HG03060 (cell line): ENCODE data around the gene NBEAL2.

Source experiments
- ATAC-seq: cut with Tn5 transposase; IDR thresholded peaks from one replicate; pipeline ENCODE4 v1.9.1; 2021; ENCODE audit warnings: low read depth, moderate number of reproducible peaks; ENCODE audit not compliant: unreplicated experiment

NBEAL2 gene

GRCh38 chr3:46978985-46979944 lies at the start of gene NBEAL2:
Gene NBEAL2, plus strand, starts transcription at chr3:46979666. Its CDS starts 196 bp downstream, at chr3:46979862.
- ATAC-seq: peak; percentile 39

GRCh38 chr3:46930166-46930944 lies 49.1 kb upstream of the NBEAL2 start:
- ATAC-seq: no peak

GRCh38 chr3:46930945-46931403 lies 48.5 kb upstream of the NBEAL2 start:
- ATAC-seq: no peak

- no peak for ATAC-seq
These were observed 47.7 kb upstream of the NBEAL2 start for GRCh38 chr3:46931631-46932331.

- ATAC-seq: no peak
These were observed 46.8 kb upstream of the NBEAL2 start for GRCh38 chr3:46932455-46933225.

- ATAC-seq: no peak
These were observed 46.2 kb upstream of the NBEAL2 start for GRCh38 chr3:46933261-46933660.

- no peak for ATAC-seq
These were observed 45.4 kb upstream of the NBEAL2 start for GRCh38 chr3:46934072-46934471.

- ATAC-seq: no peak
These were observed 44.8 kb upstream of the NBEAL2 start for GRCh38 chr3:46934498-46935167.

GRCh38 chr3:46935168-46935858 lies 44.2 kb upstream of the NBEAL2 start:
- no peak for ATAC-seq

- no peak for ATAC-seq
These were observed 43.4 kb upstream of the NBEAL2 start for GRCh38 chr3:46935989-46936558.

GRCh38 chr3:46936733-46937250 lies 42.7 kb upstream of the NBEAL2 start:
- ATAC-seq: no peak

- ATAC-seq: no peak
These were observed 41.3 kb upstream of the NBEAL2 start for GRCh38 chr3:46938118-46938517.

GRCh38 chr3:46939578-46940445 lies 39.7 kb upstream of the NBEAL2 start:
- ATAC-seq: no peak

GRCh38 chr3:46942076-46942475 lies 37.4 kb upstream of the NBEAL2 start:
- ATAC-seq: no peak

- ATAC-seq: no peak
These were observed 36.8 kb upstream of the NBEAL2 start for GRCh38 chr3:46942481-46943236.
